Stomach smooth muscle (tissue), 2 donors: ENCODE data around the gene GGTLC3.
"Not testable (repeated sequence)": the region's sequence is repeated elsewhere in the genome, so short reads cannot be mapped to it uniquely, and the experiment has no call there.

ENCODE experiments used
- H3K27ac ChIP-seq: one replicate; pipeline ENCODE4 v1.7.0; 2013; ENCODE audit warnings: mild to moderate bottlenecking, low read length, inconsistent platforms
- H3K27me3 ChIP-seq, 2 donors: one replicate each; pipeline ENCODE4 v1.7.0; 2013; ENCODE audit warnings: low read length in 2 of 2; ENCODE audit not compliant: insufficient read depth in 2 of 2, control insufficient read depth in 1 of 2
- H3K36me3 ChIP-seq, 2 donors: one replicate each; pipeline ENCODE4 v1.7.0; 2013; ENCODE audit warnings: low read length in 2 of 2; ENCODE audit not compliant: control insufficient read depth in 2 of 2, insufficient read depth in 2 of 2
- H3K4me1 ChIP-seq: one replicate; pipeline ENCODE4 v1.7.0; 2013; ENCODE audit warnings: low read length; ENCODE audit not compliant: control insufficient read depth, insufficient read depth
- H3K4me3 ChIP-seq, 2 donors: one replicate each; pipeline ENCODE4 v1.7.0; 2013; ENCODE audit warnings: low read length in 2 of 2
- H3K9ac ChIP-seq, 2 donors: one replicate each; pipeline ENCODE4 v1.7.0; 2013; ENCODE audit warnings: low read length in 2 of 2, mild to moderate bottlenecking in 1 of 2
- H3K9me3 ChIP-seq, 2 donors: one replicate each; pipeline ENCODE4 v1.7.0; 2013; ENCODE audit warnings: low read length in 2 of 2; ENCODE audit not compliant: control insufficient read depth in 2 of 2
- donor health status: healthy.
- donor health status: Pancreatic carcinoma.

GGTLC3 gene

GRCh38 chr22:18511327-18511726, 6.6 kb downstream of the GGTLC3 start:
- H3K4me3 ChIP-seq, H3K9ac ChIP-seq, H3K4me1 ChIP-seq, H3K9me3 ChIP-seq, H3K27ac ChIP-seq, H3K36me3 ChIP-seq, H3K27me3 ChIP-seq: not testable (repeated sequence)

- not testable (repeated sequence) for H3K9ac ChIP-seq, H3K36me3 ChIP-seq, H3K27ac ChIP-seq, H3K4me1 ChIP-seq, H3K27me3 ChIP-seq, H3K9me3 ChIP-seq, H3K4me3 ChIP-seq
Observed at GRCh38 chr22:18496227-18496626, 21.7 kb downstream of the GGTLC3 start.
